ENCODE measurements around the gene MFAP4.

The MFAP4 gene

DNA sequence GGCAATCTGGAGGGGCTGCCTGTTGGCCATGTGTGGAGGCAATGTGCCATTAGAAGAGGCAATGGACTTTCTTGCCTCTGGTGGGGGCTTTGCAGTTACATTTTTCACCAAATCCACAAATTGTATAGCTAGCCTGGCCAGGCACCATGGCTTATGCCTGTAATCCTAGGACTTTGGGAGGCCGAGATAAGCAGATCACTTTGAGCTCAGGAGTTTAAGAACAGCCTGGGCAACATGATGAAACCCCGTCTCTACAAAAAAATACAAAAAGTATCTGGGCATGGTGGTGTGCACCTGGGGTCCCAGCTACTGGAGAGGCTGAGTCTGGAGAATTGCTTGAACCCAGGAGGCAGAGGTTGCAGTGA is 21.3 kb upstream of the MFAP4 start (continued):
- TF ChIP-seq, protein P1, sequence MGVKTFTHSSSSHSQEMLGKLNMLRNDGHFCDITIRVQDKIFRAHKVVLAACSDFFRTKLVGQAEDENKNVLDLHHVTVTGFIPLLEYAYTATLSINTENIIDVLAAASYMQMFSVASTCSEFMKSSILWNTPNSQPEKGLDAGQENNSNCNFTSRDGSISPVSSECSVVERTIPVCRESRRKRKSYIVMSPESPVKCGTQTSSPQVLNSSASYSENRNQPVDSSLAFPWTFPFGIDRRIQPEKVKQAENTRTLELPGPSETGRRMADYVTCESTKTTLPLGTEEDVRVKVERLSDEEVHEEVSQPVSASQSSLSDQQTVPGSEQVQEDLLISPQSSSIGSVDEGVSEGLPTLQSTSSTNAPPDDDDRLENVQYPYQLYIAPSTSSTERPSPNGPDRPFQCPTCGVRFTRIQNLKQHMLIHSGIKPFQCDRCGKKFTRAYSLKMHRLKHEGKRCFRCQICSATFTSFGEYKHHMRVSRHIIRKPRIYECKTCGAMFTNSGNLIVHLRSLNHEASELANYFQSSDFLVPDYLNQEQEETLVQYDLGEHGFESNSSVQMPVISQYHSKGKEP (tag by site-specific recombination; IDR thresholded peaks at IDR 0.05): no peak
- TF ChIP-seq ZIC2 (tag by site-specific recombination; IDR thresholded peaks at IDR 0.05) (no peak), OVOL3 (tag by site-specific recombination; IDR thresholded peaks at IDR 0.05) (no peak), OSR2 (tag by site-specific recombination; IDR thresholded peaks at IDR 0.05) (no peak)
- TF ChIP-seq, protein P2, sequence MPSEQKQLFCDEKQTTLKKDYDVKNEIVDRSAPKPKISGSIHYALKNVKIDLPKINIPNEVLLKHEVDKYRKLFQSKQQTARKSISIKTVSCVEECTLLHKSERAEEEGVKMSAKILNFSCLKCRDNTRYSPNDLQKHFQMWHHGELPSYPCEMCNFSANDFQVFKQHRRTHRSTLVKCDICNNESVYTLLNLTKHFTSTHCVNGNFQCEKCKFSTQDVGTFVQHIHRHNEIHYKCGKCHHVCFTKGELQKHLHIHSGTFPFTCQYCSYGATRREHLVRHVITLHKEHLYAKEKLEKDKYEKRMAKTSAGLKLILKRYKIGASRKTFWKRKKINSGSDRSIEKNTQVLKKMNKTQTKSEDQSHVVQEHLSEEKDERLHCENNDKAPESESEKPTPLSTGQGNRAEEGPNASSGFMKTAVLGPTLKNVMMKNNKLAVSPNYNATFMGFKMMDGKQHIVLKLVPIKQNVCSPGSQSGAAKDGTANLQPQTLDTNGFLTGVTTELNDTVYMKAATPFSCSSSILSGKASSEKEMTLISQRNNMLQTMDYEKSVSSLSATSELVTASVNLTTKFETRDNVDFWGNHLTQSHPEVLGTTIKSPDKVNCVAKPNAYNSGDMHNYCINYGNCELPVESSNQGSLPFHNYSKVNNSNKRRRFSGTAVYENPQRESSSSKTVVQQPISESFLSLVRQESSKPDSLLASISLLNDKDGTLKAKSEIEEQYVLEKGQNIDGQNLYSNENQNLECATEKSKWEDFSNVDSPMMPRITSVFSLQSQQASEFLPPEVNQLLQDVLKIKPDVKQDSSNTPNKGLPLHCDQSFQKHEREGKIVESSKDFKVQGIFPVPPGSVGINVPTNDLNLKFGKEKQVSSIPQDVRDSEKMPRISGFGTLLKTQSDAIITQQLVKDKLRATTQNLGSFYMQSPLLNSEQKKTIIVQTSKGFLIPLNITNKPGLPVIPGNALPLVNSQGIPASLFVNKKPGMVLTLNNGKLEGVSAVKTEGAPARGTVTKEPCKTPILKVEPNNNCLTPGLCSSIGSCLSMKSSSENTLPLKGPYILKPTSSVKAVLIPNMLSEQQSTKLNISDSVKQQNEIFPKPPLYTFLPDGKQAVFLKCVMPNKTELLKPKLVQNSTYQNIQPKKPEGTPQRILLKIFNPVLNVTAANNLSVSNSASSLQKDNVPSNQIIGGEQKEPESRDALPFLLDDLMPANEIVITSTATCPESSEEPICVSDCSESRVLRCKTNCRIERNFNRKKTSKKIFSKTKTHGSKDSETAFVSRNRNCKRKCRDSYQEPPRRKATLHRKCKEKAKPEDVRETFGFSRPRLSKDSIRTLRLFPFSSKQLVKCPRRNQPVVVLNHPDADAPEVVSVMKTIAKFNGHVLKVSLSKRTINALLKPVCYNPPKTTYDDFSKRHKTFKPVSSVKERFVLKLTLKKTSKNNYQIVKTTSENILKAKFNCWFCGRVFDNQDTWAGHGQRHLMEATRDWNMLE (tag by site-specific recombination; conservative IDR thresholded peaks at IDR 0.05; ENCODE audit: low read depth): no peak
- TF ChIP-seq, protein P3, sequence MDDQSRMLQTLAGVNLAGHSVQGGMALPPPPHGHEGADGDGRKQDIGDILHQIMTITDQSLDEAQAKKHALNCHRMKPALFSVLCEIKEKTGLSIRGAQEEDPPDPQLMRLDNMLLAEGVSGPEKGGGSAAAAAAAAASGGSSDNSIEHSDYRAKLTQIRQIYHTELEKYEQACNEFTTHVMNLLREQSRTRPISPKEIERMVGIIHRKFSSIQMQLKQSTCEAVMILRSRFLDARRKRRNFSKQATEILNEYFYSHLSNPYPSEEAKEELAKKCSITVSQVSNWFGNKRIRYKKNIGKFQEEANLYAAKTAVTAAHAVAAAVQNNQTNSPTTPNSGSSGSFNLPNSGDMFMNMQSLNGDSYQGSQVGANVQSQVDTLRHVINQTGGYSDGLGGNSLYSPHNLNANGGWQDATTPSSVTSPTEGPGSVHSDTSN (CRISPR knock-in tag; IDR thresholded peaks at IDR 0.05): no peak

DNA sequence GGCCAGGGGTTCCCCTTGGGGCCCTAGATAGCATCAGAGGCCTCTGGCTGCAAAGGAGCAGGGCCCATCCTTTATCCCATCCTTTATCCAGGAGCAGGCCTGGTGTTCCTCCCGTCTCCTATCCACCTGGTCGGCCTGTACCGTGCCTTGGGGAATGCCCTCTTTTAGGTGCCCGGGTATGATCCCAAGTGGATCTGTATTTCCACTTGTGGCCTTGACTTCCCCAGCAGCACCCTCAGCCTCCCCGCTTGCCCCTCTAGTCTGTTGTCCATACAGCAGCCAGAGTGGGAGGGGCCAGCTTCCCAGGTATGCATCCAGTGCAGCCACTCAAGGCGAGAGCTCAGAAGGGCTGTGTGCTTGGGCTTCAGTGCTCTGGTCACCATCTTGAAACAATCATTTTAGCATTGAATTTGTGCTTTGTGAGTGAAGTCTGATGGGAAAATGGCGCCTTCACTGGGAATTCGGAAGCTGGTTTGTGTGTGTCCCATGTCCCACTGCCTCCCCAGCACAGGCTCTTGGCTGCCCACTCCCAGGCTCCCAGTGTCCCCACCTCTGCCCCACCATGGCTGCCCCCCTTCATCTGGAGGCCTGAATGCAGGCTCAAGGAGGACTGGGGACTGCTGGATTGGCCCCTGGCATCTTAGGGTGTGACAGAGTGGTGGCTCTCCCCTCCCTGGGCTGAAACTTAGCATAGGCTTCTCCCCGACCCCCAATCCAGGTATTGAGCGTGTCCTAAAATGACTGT is 20.8 kb upstream of the MFAP4 start:
- POLR2A ChIA-PET: no interaction called here
- Histone ChIP-seq H3K27ac (ENCODE audit: extremely low read depth, low read depth, low read length) (no peak overlapping the region), H3K36me3 (ENCODE audit: control insufficient read depth in 2 of 2, insufficient read depth in 1 of 2, low read length in 2 of 2) (no peaks in the 10 kb centered on the region), H3K4me3 (ENCODE audit: low read depth, low read length) (no peak overlapping the region), H3K9me3 (ENCODE audit: control insufficient read depth, insufficient read depth, low read depth, low read length) (no peaks in the 10 kb centered on the region), H3K4me1 (ENCODE audit: control insufficient read depth, insufficient read depth, low read length) (no peaks in the 10 kb centered on the region)
- TF ChIP-seq ZNF785 (tag by site-specific recombination; IDR thresholded peaks at IDR 0.05): no peak
- TF ChIP-seq ZNF48 (tag by site-specific recombination; IDR thresholded peaks at IDR 0.05): no peak
- CTCF ChIA-PET: interaction anchor here (0.9 kb wide), 1 partner anchor 39 kb away, joined by 4 read pairs; no protein-coding TSS in a partner anchor

DNA sequence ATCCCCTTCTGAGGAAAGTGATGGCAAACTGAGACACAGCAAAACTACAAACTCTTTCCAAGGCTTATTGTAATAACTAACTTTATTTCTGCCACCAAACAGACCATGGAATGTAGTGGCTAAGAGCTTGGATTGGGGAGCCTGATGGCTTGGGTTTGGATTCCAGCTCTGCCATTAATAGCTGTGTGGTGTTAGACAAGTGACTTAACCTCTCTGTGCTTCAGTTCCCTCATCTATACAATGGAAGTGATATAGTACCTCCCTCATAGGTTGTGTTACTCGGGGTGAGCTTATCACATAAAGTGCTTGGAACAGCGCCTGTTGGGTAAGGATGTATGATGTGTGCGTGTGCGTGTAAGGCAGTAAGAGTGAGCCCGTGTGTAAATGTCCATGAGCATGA is 18.1 kb upstream of the MFAP4 start:
- Histone ChIP-seq H3K9me3 (ENCODE audit: control insufficient read depth, insufficient read depth, low read depth, low read length) (no peaks in the 10 kb centered on the region), H3K27ac (ENCODE audit: extremely low read depth, low read depth, low read length) (no peak overlapping the region), H3K4me3 (ENCODE audit: low read depth, low read length) (no peak overlapping the region), H3K36me3 (ENCODE audit: control insufficient read depth in 2 of 2, insufficient read depth in 1 of 2, low read length in 2 of 2) (no peaks in the 10 kb centered on the region), H3K4me1 (ENCODE audit: control insufficient read depth, insufficient read depth, low read length) (no peaks in the 10 kb centered on the region)
- POLR2A ChIA-PET: interaction anchor here (0.9 kb wide), 1 partner anchor 19 kb away, joined by 4 read pairs; no protein-coding TSS in a partner anchor
- TF ChIP-seq ZNF404 (tag by site-specific recombination; IDR thresholded peaks at IDR 0.05): no peak
- TF ChIP-seq ZNF768 (tag by site-specific recombination; IDR thresholded peaks at IDR 0.05): peak; percentile 84; the same call in 1 of the 2 replicates
- CTCF ChIA-PET: interaction anchor here (0.7 kb wide), 1 partner anchor 142 kb away, joined by 4 read pairs; no protein-coding TSS in a partner anchor

DNA sequence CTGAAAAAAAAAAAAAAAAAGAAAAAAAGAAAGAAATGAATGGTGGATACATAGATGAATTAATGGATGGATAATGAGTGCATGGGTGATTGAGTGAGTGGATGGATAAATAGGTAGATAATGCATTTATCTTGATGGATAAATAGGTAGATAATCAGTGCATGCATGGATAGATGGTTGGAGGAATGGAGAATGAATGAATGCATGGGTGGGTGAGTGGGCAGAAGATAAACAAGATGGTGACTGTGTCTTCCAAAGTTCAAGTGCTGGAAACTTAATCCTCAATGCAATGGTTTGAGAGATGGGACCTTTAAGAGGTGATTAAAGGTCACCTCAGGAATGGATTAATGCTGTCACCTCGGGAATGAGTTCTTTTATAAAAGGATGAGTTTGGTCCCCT is 17.3 kb upstream of the MFAP4 start:
- Histone ChIP-seq H3K27ac (ENCODE audit: extremely low read depth, low read depth, low read length) (no peak overlapping the region), H3K9me3 (ENCODE audit: control insufficient read depth, insufficient read depth, low read depth, low read length) (no peaks in the 10 kb centered on the region), H3K4me1 (ENCODE audit: control insufficient read depth, insufficient read depth, low read length) (no peaks in the 10 kb centered on the region), H3K4me3 (ENCODE audit: low read depth, low read length) (no peak overlapping the region), H3K36me3 (ENCODE audit: control insufficient read depth in 2 of 2, insufficient read depth in 1 of 2, low read length in 2 of 2) (no peaks in the 10 kb centered on the region)
- ChIA-PET CTCF (no interaction called here), POLR2A (interaction anchor here (0.9 kb wide), 1 partner anchor 18 kb away, joined by 4 read pairs; no protein-coding TSS in a partner anchor)
- peak; percentile 90 for TF ChIP-seq ZFHX2 (tag by site-specific recombination; conservative IDR thresholded peaks at IDR 0.05)
- TF ChIP-seq, protein P4, sequence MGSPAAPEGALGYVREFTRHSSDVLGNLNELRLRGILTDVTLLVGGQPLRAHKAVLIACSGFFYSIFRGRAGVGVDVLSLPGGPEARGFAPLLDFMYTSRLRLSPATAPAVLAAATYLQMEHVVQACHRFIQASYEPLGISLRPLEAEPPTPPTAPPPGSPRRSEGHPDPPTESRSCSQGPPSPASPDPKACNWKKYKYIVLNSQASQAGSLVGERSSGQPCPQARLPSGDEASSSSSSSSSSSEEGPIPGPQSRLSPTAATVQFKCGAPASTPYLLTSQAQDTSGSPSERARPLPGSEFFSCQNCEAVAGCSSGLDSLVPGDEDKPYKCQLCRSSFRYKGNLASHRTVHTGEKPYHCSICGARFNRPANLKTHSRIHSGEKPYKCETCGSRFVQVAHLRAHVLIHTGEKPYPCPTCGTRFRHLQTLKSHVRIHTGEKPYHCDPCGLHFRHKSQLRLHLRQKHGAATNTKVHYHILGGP (tag by site-specific recombination; IDR thresholded peaks at IDR 0.05): no peak
- peak; percentile 95 for TF ChIP-seq EGR2 (tag by site-specific recombination; IDR thresholded peaks at IDR 0.05; ENCODE audit: low read depth)
